CD4-positive, alpha-beta T cell treated with Interleukin-6 for 4 hours (primary cell): ENCODE results near the gene GRIPAP1.
"Not testable (repeated sequence)": the region's sequence is repeated elsewhere in the genome, so short reads cannot be mapped to it uniquely, and the experiment has no call there.

Experiments used
- DNase-seq: peaks from one replicate; pipeline ENCODE4 v3.0.0-alpha.2; 2020; ENCODE audit warnings: mixed read lengths

Gene GRIPAP1

GRCh38 chrX:48992341-48992740 lies 9.7 kb downstream of the GRIPAP1 start:
- no peak for DNase-seq

GRCh38 chrX:48989483-48989882 lies 12.6 kb downstream of the GRIPAP1 start:
- DNase-seq = no peak

- DNase-seq = no peak
Measured at GRCh38 chrX:48983896-48984295, 18.2 kb downstream of the GRIPAP1 start.

- DNase-seq = no peak
Measured at GRCh38 chrX:48983081-48983480, 19.0 kb downstream of the GRIPAP1 start.

GRCh38 chrX:48981178-48981577 lies 20.9 kb downstream of the GRIPAP1 start:
- no peak for DNase-seq

- not testable (repeated sequence) for DNase-seq
Measured at GRCh38 chrX:48980341-48980740, 21.7 kb downstream of the GRIPAP1 start.

GRCh38 chrX:48978226-48978625 lies 23.8 kb downstream of the GRIPAP1 start:
- DNase-seq = no peak

- DNase-seq = no peak
Measured at GRCh38 chrX:48976086-48976485, 26.0 kb downstream of the GRIPAP1 start.

GRCh38 chrX:48975541-48975940 lies 26.5 kb downstream of the GRIPAP1 start:
- no peak for DNase-seq

GRCh38 chrX:48975041-48975440 lies 27.0 kb downstream of the GRIPAP1 start:
- DNase-seq = no peak

GRCh38 chrX:48974574-48974973 lies 27.5 kb downstream of the GRIPAP1 start:
- no peak for DNase-seq

- DNase-seq = no peak
Measured at GRCh38 chrX:48974033-48974432, 28.0 kb downstream of the GRIPAP1 start.

- DNase-seq = peak; percentile 47
Measured at GRCh38 chrX:48972220-48973164, 29.6 kb downstream of the GRIPAP1 start.

GRCh38 chrX:48971249-48972219 lies 30.5 kb downstream of the GRIPAP1 start, which contains the start of gene KCND1:
TSS of gene KCND1 (minus strand) at chrX:48971844. CDS start at chrX:48970271, 1,573 bp downstream.
- peak; percentile 27 for DNase-seq

GRCh38 chrX:48969471-48969870 lies 32.6 kb downstream of the GRIPAP1 start:
- DNase-seq = no peak

GRCh38 chrX:48968377-48968776 lies 33.7 kb downstream of the GRIPAP1 start:
- no peak for DNase-seq

- no peak for DNase-seq
Measured at GRCh38 chrX:48966796-48967579, 35.1 kb downstream of the GRIPAP1 start.

- no peak for DNase-seq
Measured at GRCh38 chrX:48965959-48966358, 36.1 kb downstream of the GRIPAP1 start.

GRCh38 chrX:48961585-48962091 lies 40.4 kb downstream of the GRIPAP1 start:
- DNase-seq = no peak

GRCh38 chrX:48960291-48960690 lies 41.8 kb downstream of the GRIPAP1 start:
- DNase-seq = no peak

- peak; percentile 23 for DNase-seq
Measured at GRCh38 chrX:48958635-48959094, 43.4 kb downstream of the GRIPAP1 start.
